HG03432 (cell line): ENCODE measurements around the gene CD48.

Experiments
- ATAC-seq: cut with Tn5 transposase; IDR thresholded peaks from one replicate; pipeline ENCODE4 v1.9.1; 2021; ENCODE audit warnings: mild to moderate bottlenecking, moderate library complexity; ENCODE audit not compliant: unreplicated experiment

The CD48 gene

GRCh38 chr1:160711602-160712311, at the start of gene CD48:
TSS of gene CD48 (minus strand) at chr1:160711822. CDS start at chr1:160711763, 59 bp downstream.
- peak; percentile 46 for ATAC-seq

- no peak for ATAC-seq
Observed at GRCh38 chr1:160761046-160761445, 49.4 kb upstream of the CD48 start.

- ATAC-seq: no peak
Observed at GRCh38 chr1:160759740-160760139, 48.1 kb upstream of the CD48 start.

- no peak for ATAC-seq
Observed at GRCh38 chr1:160758521-160758920, 46.9 kb upstream of the CD48 start.

- no peak for ATAC-seq
Observed at GRCh38 chr1:160756849-160757201, 45.2 kb upstream of the CD48 start.

GRCh38 chr1:160755911-160756848, 44.6 kb upstream of the CD48 start:
- ATAC-seq: no peak

- ATAC-seq: no peak
Observed at GRCh38 chr1:160755461-160755860, 43.8 kb upstream of the CD48 start.

- ATAC-seq: no peak
Observed at GRCh38 chr1:160753594-160753993, 42.0 kb upstream of the CD48 start.

- ATAC-seq: no peak
Observed at GRCh38 chr1:160752924-160753323, 41.3 kb upstream of the CD48 start.

GRCh38 chr1:160752406-160752805, 40.8 kb upstream of the CD48 start:
- no peak for ATAC-seq

GRCh38 chr1:160750608-160751007, 39.0 kb upstream of the CD48 start:
- ATAC-seq: no peak

GRCh38 chr1:160748878-160749269, 37.3 kb upstream of the CD48 start:
- ATAC-seq: no peak

GRCh38 chr1:160748181-160748877, 36.7 kb upstream of the CD48 start:
- no peak for ATAC-seq

- ATAC-seq: no peak
Observed at GRCh38 chr1:160747717-160748116, 36.1 kb upstream of the CD48 start.

- ATAC-seq: no peak
Observed at GRCh38 chr1:160746836-160747500, 35.3 kb upstream of the CD48 start.

- no peak for ATAC-seq
Observed at GRCh38 chr1:160745551-160745950, 33.9 kb upstream of the CD48 start.

GRCh38 chr1:160744852-160745520, 33.4 kb upstream of the CD48 start:
- no peak for ATAC-seq

GRCh38 chr1:160744199-160744851, 32.7 kb upstream of the CD48 start:
- no peak for ATAC-seq

- ATAC-seq: no peak
Observed at GRCh38 chr1:160743266-160743665, 31.6 kb upstream of the CD48 start.
